HPDE6-E6E7 (cell line): ENCODE measurements around the gene MIOS.

ENCODE experiments used
- DNase-seq: peaks from one replicate; pipeline ENCODE4 v3.0.0; 2011; ENCODE audit warnings: missing footprints; ENCODE audit errors: extremely low spot score

MIOS gene

DNA sequence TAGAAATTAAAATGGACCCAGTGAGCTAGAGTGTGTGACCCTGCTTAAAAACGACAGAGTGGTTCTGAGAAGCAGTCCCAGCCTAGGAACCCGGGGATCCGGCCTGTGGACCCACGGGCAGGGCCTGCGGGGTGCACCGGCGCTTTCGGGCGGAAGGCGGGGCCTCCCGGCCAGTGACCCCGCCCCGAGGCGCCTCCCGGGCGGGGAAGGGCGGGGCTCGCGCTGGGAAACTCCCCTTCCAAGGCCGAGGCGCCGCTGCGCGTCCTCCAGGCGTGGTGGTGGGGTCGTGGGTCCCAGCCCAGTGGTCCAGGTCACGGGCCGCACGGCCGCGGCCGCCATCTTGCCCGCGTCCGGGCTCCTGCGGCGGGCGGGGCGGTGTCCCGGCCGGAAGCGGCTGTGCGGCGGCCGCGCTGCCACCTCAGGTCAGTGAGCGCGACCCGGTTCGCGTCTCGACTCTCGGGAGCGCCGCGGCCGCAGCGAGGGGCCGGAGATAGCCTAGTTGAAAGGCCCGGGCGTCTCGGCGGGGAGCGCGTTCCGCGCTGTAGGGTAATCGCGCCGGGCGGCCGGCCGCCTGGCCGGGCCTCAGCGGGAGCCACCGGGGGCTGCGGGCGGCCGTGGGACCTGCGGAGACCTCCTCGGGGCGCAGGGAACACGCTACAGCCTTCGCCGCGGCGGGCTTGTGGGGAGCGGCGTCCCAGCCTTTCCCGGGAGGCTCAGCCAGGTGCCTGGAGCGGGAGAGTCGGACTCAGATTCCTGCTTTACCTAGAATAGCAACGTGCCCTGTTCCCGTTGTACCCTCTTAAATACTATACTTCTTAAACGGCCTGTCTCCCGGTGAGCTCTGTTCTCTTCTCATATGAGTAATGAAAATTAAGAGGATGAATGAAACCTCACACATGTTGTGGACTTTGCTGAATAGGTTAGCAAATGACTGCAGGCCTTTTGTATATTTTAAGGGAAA, at the start of gene MIOS:
MIOS (plus strand) TSS at position 234 of the 961 bp plus-strand sequence. CDS start 5,592 bp downstream, outside the sequence.
- DNase-seq, result peak; percentile 60

DNA sequence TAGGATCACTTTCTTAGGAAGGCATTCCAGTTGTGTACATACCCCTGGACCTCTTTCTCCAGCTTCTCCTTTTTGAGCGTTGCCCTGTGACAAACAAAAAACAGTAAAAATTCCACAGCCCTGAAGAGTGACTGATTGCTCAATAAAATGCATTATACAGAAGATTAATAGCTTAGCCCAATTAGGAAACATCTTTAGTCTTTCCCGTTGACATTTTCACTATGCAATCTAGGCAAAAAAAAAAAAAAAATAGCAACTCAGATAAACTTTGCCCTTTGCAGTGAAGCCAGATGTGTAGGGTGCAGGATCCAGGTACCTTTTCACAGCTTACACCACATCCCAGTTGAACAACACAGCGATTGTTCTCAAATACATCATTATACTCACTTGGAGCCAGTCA, 48.9 kb upstream of the MIOS start:
- DNase-seq, result no peak

- DNase-seq, result no peak
These were observed 47.6 kb upstream of the MIOS start for GRCh38 chr7:7519056-7519455.

GRCh38 chr7:7519528-7519927, 47.2 kb upstream of the MIOS start:
- peak; percentile 8 for DNase-seq

GRCh38 chr7:7521259-7521658, 45.4 kb upstream of the MIOS start:
- DNase-seq, result no peak

GRCh38 chr7:7522421-7522820, 44.3 kb upstream of the MIOS start:
- no peak for DNase-seq

- no peak for DNase-seq
These were observed 42.6 kb upstream of the MIOS start for GRCh38 chr7:7524121-7524520.

GRCh38 chr7:7526006-7526405, 40.7 kb upstream of the MIOS start:
- DNase-seq, result no peak

GRCh38 chr7:7527047-7527446, 39.6 kb upstream of the MIOS start:
- no peak for DNase-seq

DNA sequence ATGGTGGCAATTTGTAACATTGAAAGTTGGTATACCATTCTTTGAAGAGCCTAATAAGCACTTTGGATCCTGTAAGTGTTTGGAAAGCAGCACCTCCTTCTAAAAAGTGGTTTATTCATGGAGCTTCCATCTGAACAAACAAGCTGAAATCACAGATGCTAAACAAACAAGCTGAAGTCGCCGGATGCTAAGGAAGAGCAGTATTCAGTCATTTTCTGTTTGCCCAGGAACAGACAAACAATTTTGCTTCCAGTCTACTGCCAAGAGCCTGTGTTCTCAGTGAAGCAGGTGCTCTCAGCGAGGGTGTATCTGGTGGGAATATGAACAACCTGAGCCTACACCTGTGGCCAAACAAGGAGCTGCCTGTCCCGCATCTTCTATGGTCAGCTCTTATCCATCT, 37.4 kb upstream of the MIOS start:
- DNase-seq, result no peak

- no peak for DNase-seq
These were observed 32.8 kb upstream of the MIOS start for GRCh38 chr7:7533831-7534430.

GRCh38 chr7:7535691-7536090, 31.0 kb upstream of the MIOS start, which contains the start of gene COL28A1:
Gene COL28A1, minus strand, starts transcription at chr7:7535873. Its CDS starts 2,998 bp downstream, at chr7:7532875.
- no peak for DNase-seq

DNA sequence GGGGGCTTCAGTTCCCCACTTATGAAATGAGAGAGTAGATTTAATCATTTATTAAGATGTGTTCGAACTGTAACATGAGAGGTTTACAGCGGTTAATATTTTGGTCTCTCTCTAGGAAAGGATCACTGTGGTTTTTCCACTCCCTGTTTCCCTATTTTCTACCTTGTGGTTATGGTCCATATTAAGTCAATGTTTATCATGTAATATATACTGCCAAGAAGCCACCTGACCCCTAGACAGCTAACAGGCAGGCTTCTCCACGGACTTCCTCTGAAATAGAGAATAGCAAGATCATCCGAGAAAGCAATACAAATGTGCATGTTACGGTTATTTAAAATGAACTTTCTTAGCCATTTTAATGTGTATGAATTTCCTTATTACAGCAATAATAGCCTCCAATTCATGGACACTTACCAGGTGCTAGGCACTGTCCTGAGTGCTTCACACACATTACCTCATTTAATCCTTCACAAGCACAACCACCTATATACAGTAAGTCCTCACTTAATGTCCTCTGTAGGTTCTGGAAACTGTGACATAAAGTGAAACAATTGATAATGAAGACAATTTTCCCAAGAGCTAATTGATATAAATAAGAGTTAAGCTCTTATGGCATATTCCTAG, 30.2 kb upstream of the MIOS start:
- DNase-seq, result no peak

DNA sequence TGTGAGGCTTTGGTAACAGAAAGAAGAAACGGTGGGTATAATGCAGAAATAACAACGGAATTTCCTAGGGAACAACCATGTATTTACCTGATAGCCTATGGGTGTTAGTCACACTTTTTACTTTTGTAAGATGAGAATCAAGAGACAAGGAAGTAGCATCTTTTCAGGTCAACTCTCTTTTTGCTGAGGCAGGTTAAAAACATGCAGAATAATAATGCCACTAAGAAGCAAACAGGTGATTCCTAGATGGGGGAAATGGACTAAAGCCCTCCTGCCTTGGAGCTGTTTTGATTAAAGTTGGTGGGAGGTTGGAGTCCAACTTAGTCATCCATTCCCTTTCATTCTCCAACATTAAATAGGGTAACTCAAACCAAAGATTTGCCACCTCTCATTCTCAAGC, 29.0 kb upstream of the MIOS start:
- DNase-seq, result no peak

- DNase-seq, result no peak
These were observed 27.5 kb upstream of the MIOS start for GRCh38 chr7:7539152-7539551.

- no peak for DNase-seq
These were observed 27.0 kb upstream of the MIOS start for GRCh38 chr7:7539711-7540110.

- DNase-seq, result no peak
These were observed 24.3 kb upstream of the MIOS start for GRCh38 chr7:7542251-7542835.

DNA sequence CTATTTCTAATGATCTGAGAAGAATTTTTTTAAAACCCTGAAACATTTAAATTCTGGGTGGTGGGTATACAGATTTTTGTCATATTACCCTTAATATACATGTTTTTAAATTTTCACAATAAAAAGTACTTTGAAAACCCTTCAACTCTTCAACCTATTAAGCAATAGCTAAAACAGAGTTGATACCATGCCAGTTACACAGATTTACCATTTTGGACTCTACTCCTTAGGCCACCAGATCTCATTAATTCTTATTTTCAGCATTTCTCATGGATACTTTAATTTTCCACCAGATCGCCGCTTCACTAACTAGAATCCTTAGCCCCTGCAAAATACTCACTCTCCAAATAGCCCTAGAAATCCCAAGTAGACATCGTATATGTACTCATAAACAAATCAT, 18.3 kb upstream of the MIOS start:
- no peak for DNase-seq

DNA sequence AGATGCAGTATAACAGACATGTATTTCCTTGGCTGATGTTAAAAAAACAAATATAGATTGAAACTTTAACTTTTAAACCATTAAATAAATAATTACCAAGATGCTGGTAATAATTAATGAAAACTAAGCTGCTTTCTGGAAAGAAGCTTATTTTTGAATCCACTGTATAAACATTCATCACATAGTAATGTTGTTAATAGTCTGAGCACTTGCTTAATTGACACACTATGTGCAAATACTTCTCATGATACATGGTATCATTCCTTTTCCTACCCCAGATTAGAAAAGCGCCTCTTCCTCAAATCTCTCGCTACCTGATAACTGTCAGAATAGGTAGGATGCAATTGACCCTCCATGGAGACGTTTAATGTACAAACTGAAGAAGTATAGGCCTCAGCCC, 16.0 kb upstream of the MIOS start:
- no peak for DNase-seq

- no peak for DNase-seq
These were observed 14.5 kb upstream of the MIOS start for GRCh38 chr7:7552199-7552598.

GRCh38 chr7:7553386-7553785, 13.3 kb upstream of the MIOS start:
- no peak for DNase-seq

DNA sequence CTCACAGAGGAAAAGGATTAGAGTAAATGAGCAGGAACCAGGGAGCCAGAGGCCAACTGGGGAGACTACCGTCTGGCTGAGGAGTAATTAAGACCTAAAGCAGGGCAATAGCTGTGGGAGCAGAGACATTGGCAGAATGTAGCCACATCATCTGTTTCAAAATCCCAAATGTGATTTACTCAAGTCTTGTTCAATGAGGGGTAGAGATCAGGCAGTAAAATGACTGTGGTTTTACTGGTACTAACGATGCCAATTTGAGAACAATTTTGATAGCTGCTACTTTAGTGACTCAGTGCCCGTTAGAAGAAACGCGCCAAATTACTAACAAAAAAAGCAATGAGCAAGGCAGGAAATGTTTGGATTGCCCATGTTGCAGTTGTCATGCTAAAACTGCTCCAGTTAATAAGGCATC, 12.7 kb upstream of the MIOS start:
- DNase-seq, result no peak
